Muscle of leg (tissue), 16 donors: ENCODE data around the gene TBPL2. TPM values are rescaled to one million over a fixed set of nuclear protein-coding genes. Genes with fewer than 3 reads are reported as not detected.
"Not testable (repeated sequence)": the region's sequence is repeated elsewhere in the genome, so short reads cannot be mapped to it uniquely, and the experiment has no call there.

Experiments
- DNase-seq: peaks from one replicate; pipeline ENCODE4 v3.0.0; 2013
- H3K27ac ChIP-seq: one replicate; pipeline ENCODE4 v1.5.1; 2013; ENCODE audit warnings: mild to moderate bottlenecking, low read length, control low read depth
- H3K27me3 ChIP-seq: one replicate; pipeline ENCODE4 v1.6.1; 2013; ENCODE audit warnings: low read length; ENCODE audit not compliant: control insufficient read depth, insufficient read depth
- H3K36me3 ChIP-seq: one replicate; pipeline ENCODE4 v1.6.1; 2013; ENCODE audit warnings: low read length; ENCODE audit not compliant: control insufficient read depth, insufficient read depth
- H3K4me1 ChIP-seq: one replicate; pipeline ENCODE4 v1.6.1; 2013; ENCODE audit warnings: low read length; ENCODE audit not compliant: control insufficient read depth, insufficient read depth
- H3K4me3 ChIP-seq: one replicate; pipeline ENCODE4 v1.5.1; 2013; ENCODE audit warnings: low read length, control low read depth
- H3K9me3 ChIP-seq: replicated peaks from 2 replicates; pipeline ENCODE4 v1.6.1; 2013; ENCODE audit warnings: low read depth, low read length; ENCODE audit not compliant: control insufficient read depth
- WGBS: methylation state at CpG from one replicate; pipeline ENCODE4 v1.1.5; 2013; ENCODE audit warnings: missing lambda C conversion rate; ENCODE audit not compliant: insufficient coverage; 5-methylcytosine and 5-hydroxymethylcytosine counted together
- long read RNA-seq, 11 donors: transcript quantifications; one replicate each; lab custom pipeline, GENCODE V29; 2026
- polyA plus RNA-seq, 8 donors: library from polyadenylated mRNA; unstranded; fragments of 120-200 nt; gene quantifications; one replicate each; pipeline versions ENCODE4 v1.2.1 to v1.2.3, GENCODE V29; 2013; ENCODE audit warnings: inconsistent platforms in 1 of 8, low replicate concordance in 1 of 8; ENCODE audit not compliant: insufficient read length in 8 of 8, insufficient read depth in 1 of 8
- total RNA-seq: library from RNA; stranded (reverse); fragments of 120-200 nt; gene quantifications from one replicate; pipeline ENCODE4 v1.2.4, GENCODE V29; 2013

TBPL2 gene
- total RNA-seq (not detected), polyA plus RNA-seq (under 1 TPM in 6 of 8 donors, not detected in 2; 0.07 to 0.24 (median 0.13) TPM)
- long read RNA-seq, donor 1 = 0 reads
- long read RNA-seq, donor 2 = 0 reads
- long read RNA-seq, donor 3 = 0 reads
- long read RNA-seq, donor 4 = 0 reads
- long read RNA-seq, donor 5 = 0 reads
- long read RNA-seq, donor 6 = 0 reads
- long read RNA-seq, donor 7 = 0 reads
- long read RNA-seq, donor 8 = 0 reads
- long read RNA-seq, donor 9 = 0 reads
- long read RNA-seq, donor 10 = 0 reads
- long read RNA-seq, donor 11 = 0 reads

DNA sequence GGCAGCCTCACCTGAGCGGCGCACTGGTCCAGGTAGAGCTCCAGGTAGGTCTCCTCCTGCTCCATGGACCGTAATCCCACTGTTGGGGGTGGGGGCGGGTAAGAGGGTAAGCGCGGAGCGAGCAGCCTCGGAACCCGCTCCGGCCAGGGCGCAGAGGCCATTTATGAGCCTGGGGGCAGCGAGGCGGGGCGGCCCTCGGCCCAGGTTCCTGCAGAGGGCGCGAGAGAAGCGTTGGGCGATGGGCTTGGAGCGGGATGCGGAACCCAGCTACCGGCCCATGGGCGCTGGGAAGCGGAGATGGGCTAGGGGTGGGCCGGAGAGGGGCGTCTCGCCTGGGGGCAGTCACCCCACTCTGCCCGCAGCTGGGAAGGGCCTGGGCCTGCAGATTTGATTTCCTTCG, at the start of gene TBPL2:
Gene TBPL2 (minus strand): TSS at position 232 of the 400 bp plus-strand sequence. CDS start 167 bp downstream, at position 65.
- 29% methylated on average over 27 of the region's 29 CpGs for WGBS
- H3K36me3 ChIP-seq = no peaks in the 10 kb centered on the region

DNA sequence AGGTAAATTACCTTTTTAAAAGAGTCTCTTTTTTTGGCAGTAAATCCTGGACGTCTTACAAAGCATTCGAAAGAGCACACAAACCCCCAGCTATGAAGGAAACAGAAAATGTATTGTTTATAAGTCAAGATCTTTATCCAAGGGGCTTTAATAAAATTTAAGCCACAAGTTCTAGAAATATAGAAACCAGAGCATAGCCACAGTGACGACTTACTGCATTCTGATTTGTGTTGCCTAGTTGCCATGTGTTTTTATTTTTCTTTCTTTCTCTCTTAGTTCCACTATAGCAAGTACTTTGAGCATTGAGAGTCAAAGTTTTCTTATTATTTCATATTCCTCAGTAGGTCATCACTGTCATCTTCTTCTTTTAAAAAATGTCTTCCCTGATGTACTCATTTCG, 47.8 kb upstream of the TBPL2 start:
- DNase-seq = no peak
- H3K4me1 ChIP-seq = no peaks in the 10 kb centered on the region
- H3K4me3 ChIP-seq = no peak overlapping the region
- H3K27ac ChIP-seq = no peak overlapping the region
- no CpG with 5 or more reads among the region's 4 CpGs for WGBS
- H3K27me3 ChIP-seq = no peaks in the 10 kb centered on the region
- H3K36me3 ChIP-seq = no peaks in the 10 kb centered on the region
- H3K9me3 ChIP-seq = no peaks in the 10 kb centered on the region

More for the DNA sequence above, at the start of gene TBPL2:
- no peak within 1 kb of the TSS for H3K27ac ChIP-seq
- DNase-seq = no peak
- no peak within 1 kb of the TSS for H3K4me3 ChIP-seq
- no peaks in the 10 kb centered on the region for H3K4me1 ChIP-seq
- H3K27me3 ChIP-seq = peaks cover 4% of the 10 kb centered on the region
- no peaks in the 10 kb centered on the region for H3K9me3 ChIP-seq

DNA sequence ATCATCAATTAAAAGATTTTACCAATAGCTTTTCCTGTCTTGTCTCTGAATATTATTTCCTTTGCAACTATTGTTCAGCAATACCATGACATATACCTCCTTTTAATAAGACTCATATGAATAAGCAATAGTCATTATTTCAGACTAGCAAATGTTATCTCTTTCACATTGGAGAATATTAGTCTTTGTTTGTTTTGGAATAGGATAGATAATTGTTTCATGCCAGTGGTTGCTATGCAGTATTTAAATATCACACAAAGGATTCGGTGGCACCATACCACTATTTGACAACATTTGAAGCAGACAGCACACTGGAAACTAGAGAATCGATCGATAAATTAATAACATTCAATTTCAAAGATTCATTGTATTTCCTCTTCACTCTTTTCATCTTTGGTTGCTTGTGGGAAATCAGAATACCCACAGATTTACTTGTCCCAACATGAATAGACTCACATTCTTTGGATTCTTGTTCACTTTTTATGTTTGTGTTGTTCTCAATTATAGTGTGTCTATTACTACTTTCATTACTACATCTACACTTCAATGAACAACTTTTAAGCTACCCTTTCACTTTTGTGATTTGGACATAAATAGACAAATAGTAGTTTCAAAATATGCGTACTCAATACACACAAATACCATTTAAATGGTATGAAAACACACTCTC, 42.7 kb upstream of the TBPL2 start:
- no peaks in the 10 kb centered on the region for H3K9me3 ChIP-seq
- H3K4me3 ChIP-seq = no peak overlapping the region
- no peak overlapping the region for H3K27ac ChIP-seq
- H3K27me3 ChIP-seq = no peaks in the 10 kb centered on the region
- no peaks in the 10 kb centered on the region for H3K36me3 ChIP-seq
- no peak for DNase-seq
- no peaks in the 10 kb centered on the region for H3K4me1 ChIP-seq
- WGBS = 100% methylated on average over 1 of the region's 4 CpGs

DNA sequence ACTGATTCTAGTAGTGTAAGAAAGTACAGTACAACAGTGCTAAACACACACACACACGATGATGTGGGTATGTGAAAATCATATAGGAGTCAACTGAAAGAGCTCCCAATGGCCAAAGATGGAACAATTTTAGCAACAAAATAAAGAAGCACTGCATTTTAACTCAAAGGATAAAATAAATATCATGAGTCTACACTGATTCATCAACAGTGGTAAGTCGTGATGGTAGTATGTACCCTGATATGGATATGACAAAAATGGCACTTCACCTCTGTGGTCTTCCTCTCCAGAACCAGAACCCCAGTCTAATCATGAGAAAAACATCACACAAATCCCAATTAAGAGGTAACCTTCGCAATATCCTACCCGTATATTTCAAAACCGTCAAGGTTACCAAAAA, 41.4 kb upstream of the TBPL2 start:
- DNase-seq = no peak
- H3K36me3 ChIP-seq = no peaks in the 10 kb centered on the region
- H3K4me3 ChIP-seq = no peak overlapping the region
- H3K27me3 ChIP-seq = no peaks in the 10 kb centered on the region
- no CpG with 5 or more reads among the region's 5 CpGs for WGBS
- no peaks in the 10 kb centered on the region for H3K4me1 ChIP-seq
- no peaks in the 10 kb centered on the region for H3K9me3 ChIP-seq
- H3K27ac ChIP-seq = no peak overlapping the region

DNA sequence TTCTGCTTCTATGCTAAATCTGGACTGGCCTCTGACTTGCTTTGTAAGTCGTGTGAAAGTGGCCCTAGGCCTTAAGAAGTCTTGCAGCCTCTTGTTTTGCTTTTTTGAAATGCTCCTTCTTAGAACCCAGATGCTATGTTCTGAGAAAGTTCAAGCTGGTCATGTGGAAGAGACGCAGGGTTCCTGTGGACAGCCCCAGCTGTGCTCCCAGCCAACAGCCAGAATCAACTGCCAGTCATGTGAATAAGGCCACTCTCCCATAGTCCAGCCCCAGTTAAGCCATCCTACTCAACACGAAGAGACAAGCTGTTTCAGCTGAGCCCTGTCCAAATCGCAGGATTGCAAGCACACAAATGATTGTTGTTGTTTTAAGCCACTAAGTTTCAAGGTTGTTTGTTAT, 37.3 kb upstream of the TBPL2 start:
- WGBS = 57% methylated on average over 3 of the region's 4 CpGs
- no peak for DNase-seq
- no peak overlapping the region for H3K4me3 ChIP-seq
- H3K4me1 ChIP-seq = no peaks in the 10 kb centered on the region
- H3K9me3 ChIP-seq = no peaks in the 10 kb centered on the region
- H3K27me3 ChIP-seq = no peaks in the 10 kb centered on the region
- no peaks in the 10 kb centered on the region for H3K36me3 ChIP-seq
- no peak overlapping the region for H3K27ac ChIP-seq

DNA sequence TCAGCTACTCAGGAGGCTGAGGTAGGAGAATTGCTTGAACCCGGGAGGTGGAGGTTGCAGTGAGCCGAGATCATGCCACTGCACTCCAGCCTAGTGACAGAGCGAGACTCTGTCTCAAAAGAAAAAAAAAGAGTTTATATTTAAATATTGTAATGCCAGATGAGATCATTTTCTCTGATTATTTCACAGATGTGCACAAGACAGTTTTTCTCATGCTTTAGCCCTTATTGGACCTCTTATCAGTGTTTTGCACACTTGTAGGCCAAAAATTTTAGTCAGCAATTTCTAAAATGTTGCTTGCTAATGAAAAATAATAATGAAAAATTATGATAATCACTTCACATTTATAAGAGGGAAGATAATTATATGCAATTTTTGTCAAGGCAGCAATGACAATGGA, 36.0 kb upstream of the TBPL2 start:
- H3K4me1 ChIP-seq, H3K27me3 ChIP-seq, H3K36me3 ChIP-seq, DNase-seq, H3K4me3 ChIP-seq, H3K27ac ChIP-seq, H3K9me3 ChIP-seq: not testable (repeated sequence)
- WGBS = 80% methylated on average over 1 of the region's 3 CpGs

DNA sequence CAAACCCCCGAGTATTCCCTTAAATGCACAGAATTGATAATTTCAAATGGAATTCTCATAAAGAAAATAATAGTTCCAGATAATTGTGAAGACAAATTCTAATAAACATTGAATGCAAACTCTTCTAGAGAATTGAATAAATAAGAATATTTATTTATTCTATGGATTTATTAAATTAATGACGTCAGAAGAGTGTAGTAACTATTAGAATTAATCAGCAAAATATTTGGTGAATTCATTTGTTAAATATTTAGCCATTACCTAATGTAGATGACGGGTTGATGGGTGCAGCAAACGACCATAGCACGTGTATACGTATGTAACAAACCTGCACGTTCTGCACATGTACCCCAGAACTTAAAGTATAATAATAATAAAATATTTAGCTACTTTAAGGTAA, 33.4 kb upstream of the TBPL2 start:
- Histone ChIP-seq H3K36me3 (no peaks in the 10 kb centered on the region), H3K4me3 (no peak overlapping the region), H3K4me1 (no peaks in the 10 kb centered on the region), H3K27ac (no peak overlapping the region), H3K27me3 (no peaks in the 10 kb centered on the region), H3K9me3 (no peaks in the 10 kb centered on the region)
- no peak for DNase-seq
- no CpG with 5 or more reads among the region's 7 CpGs for WGBS

DNA sequence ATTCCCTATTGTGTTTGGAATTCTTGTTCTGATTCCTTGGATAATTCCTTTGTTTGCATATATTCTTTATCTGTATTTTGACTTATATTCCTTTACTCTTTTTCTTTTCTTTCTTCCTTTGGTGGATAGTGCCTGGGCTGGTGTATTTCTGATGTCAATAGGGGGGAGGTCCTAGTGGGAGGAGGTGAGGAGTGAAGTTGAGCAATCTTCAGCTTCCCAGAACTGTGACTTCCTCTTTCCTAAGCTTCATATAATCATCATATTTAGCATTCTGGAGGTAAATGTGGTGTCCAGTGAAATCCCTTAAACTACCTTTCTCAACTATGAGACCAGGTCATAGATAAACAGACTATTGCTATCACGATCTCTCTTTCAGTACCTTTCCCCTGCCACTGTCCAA, 29.6 kb upstream of the TBPL2 start:
- H3K9me3 ChIP-seq = peaks cover 4% of the 10 kb centered on the region
- H3K4me3 ChIP-seq = no peak overlapping the region
- no peak overlapping the region for H3K27ac ChIP-seq
- no peaks in the 10 kb centered on the region for H3K27me3 ChIP-seq
- no peak for DNase-seq
- no peaks in the 10 kb centered on the region for H3K4me1 ChIP-seq
- WGBS = 91% methylated on average over 1 of the region's 1 CpG
- H3K36me3 ChIP-seq = no peaks in the 10 kb centered on the region

DNA sequence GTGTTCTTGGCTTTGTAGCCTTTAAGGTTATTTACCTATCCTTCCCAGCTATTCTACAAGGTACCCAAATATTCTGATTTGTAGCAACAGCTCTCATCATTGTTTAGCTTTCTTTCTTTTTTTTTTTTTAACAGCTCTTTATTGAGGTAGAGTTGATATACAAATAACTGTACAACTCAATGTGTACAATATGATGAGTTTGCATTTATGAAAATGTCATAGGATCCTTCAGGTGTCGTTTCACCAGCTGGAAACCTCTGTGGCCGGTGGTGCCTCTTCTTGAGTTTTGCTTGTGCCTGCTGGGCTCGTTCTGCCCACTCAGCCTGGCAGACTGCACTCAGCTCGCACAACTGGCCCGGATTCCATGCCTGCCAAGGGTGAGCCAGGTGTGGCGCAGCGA, 26.9 kb upstream of the TBPL2 start:
- no peaks in the 10 kb centered on the region for H3K4me1 ChIP-seq
- no peak overlapping the region for H3K4me3 ChIP-seq
- WGBS = 91% methylated on average over 7 of the region's 7 CpGs
- peaks cover 4% of the 10 kb centered on the region for H3K9me3 ChIP-seq
- no peaks in the 10 kb centered on the region for H3K27me3 ChIP-seq
- no peak for DNase-seq
- no peak overlapping the region for H3K27ac ChIP-seq
- no peaks in the 10 kb centered on the region for H3K36me3 ChIP-seq

DNA sequence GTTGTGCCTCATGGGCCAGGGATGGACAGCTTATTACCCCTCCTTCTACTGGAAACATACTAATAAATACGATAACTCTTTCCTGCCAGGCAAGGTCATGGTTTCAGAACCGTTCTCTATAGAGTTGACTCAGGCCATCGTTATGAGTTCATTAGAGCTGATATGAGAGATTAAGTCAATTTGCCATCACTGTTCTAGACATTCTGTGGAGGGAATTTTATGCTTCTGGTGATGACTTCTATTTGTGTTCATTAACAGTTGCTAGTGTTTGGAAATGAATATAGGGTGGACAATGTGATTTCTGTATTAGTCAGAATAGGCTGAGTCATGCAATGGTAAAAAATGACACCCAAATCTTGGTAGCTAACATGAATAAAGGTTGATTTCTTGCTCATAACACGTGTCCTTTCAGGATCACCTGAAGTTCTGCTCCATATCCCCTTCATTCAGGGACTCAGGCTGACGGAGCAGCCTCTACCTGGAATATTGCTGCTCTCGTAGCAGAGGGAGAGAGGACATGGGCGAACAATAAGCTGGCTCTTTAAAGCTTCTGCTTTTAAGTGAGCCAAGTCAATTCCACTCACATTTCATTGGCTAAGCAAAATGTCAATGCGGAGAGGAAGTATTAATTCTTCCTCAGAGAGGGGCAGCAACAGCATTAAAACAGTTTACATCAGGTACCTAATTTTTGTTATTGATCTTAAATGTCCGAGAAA, 18.5 kb upstream of the TBPL2 start:
- Histone ChIP-seq H3K9me3 (no peaks in the 10 kb centered on the region), H3K36me3 (no peaks in the 10 kb centered on the region), H3K4me1 (peaks cover 4% of the 10 kb centered on the region), H3K4me3 (no peak overlapping the region), H3K27me3 (no peaks in the 10 kb centered on the region), H3K27ac (no peak overlapping the region)
- DNase-seq = no peak
- 71% methylated on average over 2 of the region's 9 CpGs for WGBS
